GM21576 (cell line): ENCODE measurements around the gene HIBADH.
"Not testable (repeated sequence)": the region's sequence is repeated elsewhere in the genome, so short reads cannot be mapped to it uniquely, and the experiment has no call there.

Source experiments
- ATAC-seq: cut with Tn5 transposase; IDR thresholded peaks from one replicate; pipeline ENCODE4 v1.9.1; 2021; ENCODE audit warnings: mild to moderate bottlenecking, moderate library complexity; ENCODE audit not compliant: unreplicated experiment

The HIBADH gene

GRCh38 chr7:27513885-27514284, 148.8 kb downstream of the HIBADH start:
- ATAC-seq, result no peak

- ATAC-seq, result not testable (repeated sequence)
Observed at GRCh38 chr7:27511370-27511769, 151.3 kb downstream of the HIBADH start.

- no peak for ATAC-seq
Observed at GRCh38 chr7:27510541-27510940, 152.1 kb downstream of the HIBADH start.

GRCh38 chr7:27501879-27502278, 160.8 kb downstream of the HIBADH start:
- ATAC-seq, result not testable (repeated sequence)

GRCh38 chr7:27501001-27501400, 161.7 kb downstream of the HIBADH start:
- no peak for ATAC-seq

GRCh38 chr7:27492224-27492623, 170.5 kb downstream of the HIBADH start:
- no peak for ATAC-seq

GRCh38 chr7:27491534-27491933, 171.1 kb downstream of the HIBADH start:
- no peak for ATAC-seq

- ATAC-seq, result no peak
Observed at GRCh38 chr7:27487509-27487908, 175.2 kb downstream of the HIBADH start.

- no peak for ATAC-seq
Observed at GRCh38 chr7:27484451-27484850, 178.2 kb downstream of the HIBADH start.

- no peak for ATAC-seq
Observed at GRCh38 chr7:27482219-27482618, 180.5 kb downstream of the HIBADH start.

- ATAC-seq, result no peak
Observed at GRCh38 chr7:27478556-27478955, 184.1 kb downstream of the HIBADH start.

GRCh38 chr7:27478084-27478483, 184.6 kb downstream of the HIBADH start:
- ATAC-seq, result no peak

GRCh38 chr7:27476493-27476892, 186.2 kb downstream of the HIBADH start:
- ATAC-seq, result no peak
